ENCODE results near the gene PLD5.
A peak's percentile ranks its signal among the peaks of the same experiment; 100 is the strongest.
"Not testable (repeated sequence)": the region's sequence is repeated elsewhere in the genome, so short reads cannot be mapped to it uniquely, and the experiment has no call there.

The PLD5 gene

GRCh38 chr1:242282758-242283485, 241.6 kb downstream of the PLD5 start:
- FAIRE-seq; DNase-seq (ENCODE audit: insufficient read length): not testable (repeated sequence)

DNA sequence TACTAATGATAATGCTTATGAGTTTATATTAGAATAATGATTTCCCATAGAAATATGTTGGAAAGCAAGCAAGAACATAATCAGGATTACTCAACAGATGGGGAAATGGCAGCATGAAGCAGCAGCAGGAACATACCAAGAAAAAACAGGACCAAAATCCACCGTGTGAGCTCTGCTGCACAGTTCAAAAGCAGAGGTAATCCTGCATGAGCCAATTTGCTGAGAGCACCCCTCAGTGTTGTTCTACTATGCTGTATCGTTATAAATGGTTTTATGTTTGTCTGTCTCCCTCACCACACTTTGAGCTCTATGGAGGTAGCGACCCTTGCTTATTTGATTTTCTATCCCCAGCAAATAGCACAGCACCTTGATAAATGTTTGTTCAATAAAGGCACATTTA, 246.1 kb downstream of the PLD5 start:
- FAIRE-seq; DNase-seq (ENCODE audit: insufficient read length): not testable (repeated sequence)

DNA sequence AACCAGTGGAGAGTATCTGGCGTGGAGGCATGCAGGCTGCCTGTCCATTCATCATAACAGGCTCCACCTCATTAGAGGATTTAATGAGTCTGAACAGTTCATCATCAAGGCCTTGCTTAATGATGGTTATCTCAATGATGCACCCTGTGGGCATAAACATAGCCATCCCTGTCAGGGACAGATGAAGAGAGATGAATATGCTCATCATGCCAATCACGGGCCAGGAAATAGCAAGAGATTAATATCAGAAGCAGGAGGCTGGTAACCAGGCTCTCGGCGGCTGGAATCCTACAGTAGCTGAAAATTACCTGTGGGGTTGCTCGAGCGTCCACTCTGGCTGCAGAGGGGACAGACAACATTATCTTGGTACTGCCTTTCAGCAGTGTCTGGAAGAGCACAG, 247.7 kb downstream of the PLD5 start:
- FAIRE-seq; DNase-seq (ENCODE audit: insufficient read length): not testable (repeated sequence)

DNA sequence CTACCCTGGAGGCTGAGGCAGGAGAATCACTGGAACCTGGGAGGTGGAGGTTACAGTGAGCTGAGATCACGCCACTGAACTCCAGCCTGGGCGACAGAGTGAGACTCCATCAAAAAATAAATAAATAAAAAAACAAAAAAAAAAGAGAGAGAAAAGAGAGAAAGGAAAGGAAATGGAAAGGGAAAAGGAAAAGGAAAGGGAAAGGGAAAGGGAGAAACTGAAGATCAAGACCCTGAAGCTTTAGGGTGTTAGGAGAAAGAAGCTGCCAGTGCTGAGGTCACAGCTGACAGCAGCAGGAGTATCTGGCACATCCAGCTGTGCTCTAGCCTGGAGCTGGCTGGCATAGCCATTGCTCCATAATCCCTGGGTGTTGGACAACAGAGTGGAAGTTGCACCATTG, 257.5 kb downstream of the PLD5 start:
- not testable (repeated sequence) for DNase-seq (ENCODE audit: insufficient read length); FAIRE-seq

DNA sequence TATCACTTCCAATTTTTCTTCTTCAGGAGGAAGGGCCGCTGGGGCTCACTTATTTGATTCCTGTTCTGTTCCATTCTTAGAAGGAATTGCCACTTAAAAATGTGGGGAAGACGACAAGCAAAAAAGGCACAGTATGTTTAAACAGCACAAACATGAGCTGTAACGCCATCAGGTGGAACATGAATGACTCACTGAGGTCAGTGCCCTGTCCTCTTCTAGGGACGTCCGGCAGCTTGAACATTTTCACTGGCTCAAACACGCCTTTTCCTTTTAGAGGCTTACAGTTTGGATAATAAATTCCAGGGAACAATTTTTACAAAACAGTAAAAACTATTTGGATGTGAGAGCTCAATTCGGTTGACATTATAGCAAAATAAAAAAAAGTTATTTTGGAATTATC, 260.1 kb downstream of the PLD5 start:
- DNase-seq (ENCODE audit: insufficient read length); FAIRE-seq: not testable (repeated sequence)

GRCh38 chr1:242245255-242245654, 279.2 kb downstream of the PLD5 start:
- TF ChIP-seq TAF1 (IDR thresholded peaks at IDR 0.05; ENCODE audit: borderline replicate concordance, low read depth, low read length), result no peak
- TF ChIP-seq POLR2AphosphoS5 (IDR thresholded peaks at IDR 0.05; ENCODE audit: low read depth, low read length), result no peak
- no peak for TF ChIP-seq POLR2A (IDR thresholded peaks at IDR 0.05; ENCODE audit: low read depth, low read length)
- FAIRE-seq (no peak), DNase-seq (ENCODE audit: insufficient read length) (no peak)

DNA sequence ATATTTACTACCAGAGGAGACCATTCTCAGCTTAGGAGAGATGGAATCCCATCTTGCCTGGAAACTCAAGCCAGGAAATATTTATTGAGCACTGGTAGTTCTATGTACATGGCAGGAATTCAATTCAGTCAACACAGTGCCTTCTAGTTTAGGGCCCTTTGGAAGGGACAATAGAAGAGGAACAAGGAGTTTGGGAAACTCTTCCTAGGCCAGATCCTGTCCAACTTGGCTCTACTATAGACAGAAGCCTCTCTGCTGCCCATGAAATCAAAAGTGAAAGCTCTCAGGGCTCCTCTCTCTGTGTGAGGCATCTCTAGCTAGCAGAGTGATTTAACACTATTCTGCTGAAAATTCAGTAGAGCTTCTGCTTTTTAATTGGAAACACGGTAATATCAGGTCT, 281.0 kb downstream of the PLD5 start:
- no peak for TF ChIP-seq POLR2A (IDR thresholded peaks at IDR 0.05; ENCODE audit: low read depth, low read length)
- TF ChIP-seq TAF1 (IDR thresholded peaks at IDR 0.05; ENCODE audit: borderline replicate concordance, low read depth, low read length), result no peak
- TF ChIP-seq POLR2AphosphoS5 (IDR thresholded peaks at IDR 0.05; ENCODE audit: low read depth, low read length), result no peak
- FAIRE-seq, result peak; percentile 21
- peak; percentile 9 for DNase-seq (ENCODE audit: insufficient read length)

DNA sequence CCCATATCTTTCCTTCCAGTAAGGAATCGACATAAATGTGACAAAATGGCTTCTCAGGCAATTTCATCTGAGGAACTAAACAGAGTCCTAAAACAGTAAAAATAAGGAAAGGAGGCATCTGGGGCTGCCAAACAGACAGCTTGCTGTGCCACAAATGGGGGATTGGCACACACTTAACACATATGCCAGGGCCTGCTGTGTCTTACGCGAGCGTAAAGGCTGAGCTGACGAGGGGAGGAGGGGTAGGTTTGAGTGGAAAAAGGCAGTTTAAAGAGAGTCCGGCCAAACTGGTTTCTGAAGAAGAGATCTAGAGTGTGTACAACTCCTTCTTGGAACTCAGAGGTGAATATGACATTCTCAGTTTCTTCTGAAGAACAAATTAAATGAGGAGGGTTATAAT, 281.5 kb downstream of the PLD5 start:
- TF ChIP-seq TAF1 (IDR thresholded peaks at IDR 0.05; ENCODE audit: borderline replicate concordance, low read depth, low read length), result no peak
- TF ChIP-seq POLR2A (IDR thresholded peaks at IDR 0.05; ENCODE audit: low read depth, low read length), result no peak
- no peak for TF ChIP-seq POLR2AphosphoS5 (IDR thresholded peaks at IDR 0.05; ENCODE audit: low read depth, low read length)
- FAIRE-seq (no peak), DNase-seq (ENCODE audit: insufficient read length) (no peak)

- FAIRE-seq, result no peak
- TF ChIP-seq TAF1 (IDR thresholded peaks at IDR 0.05; ENCODE audit: borderline replicate concordance, low read depth, low read length) (no peak), POLR2A (IDR thresholded peaks at IDR 0.05; ENCODE audit: low read depth, low read length) (no peak), POLR2AphosphoS5 (IDR thresholded peaks at IDR 0.05; ENCODE audit: low read depth, low read length) (no peak)
- no peak for DNase-seq (ENCODE audit: insufficient read length)
Observed at GRCh38 chr1:242241936-242242335, 282.6 kb downstream of the PLD5 start.

DNA sequence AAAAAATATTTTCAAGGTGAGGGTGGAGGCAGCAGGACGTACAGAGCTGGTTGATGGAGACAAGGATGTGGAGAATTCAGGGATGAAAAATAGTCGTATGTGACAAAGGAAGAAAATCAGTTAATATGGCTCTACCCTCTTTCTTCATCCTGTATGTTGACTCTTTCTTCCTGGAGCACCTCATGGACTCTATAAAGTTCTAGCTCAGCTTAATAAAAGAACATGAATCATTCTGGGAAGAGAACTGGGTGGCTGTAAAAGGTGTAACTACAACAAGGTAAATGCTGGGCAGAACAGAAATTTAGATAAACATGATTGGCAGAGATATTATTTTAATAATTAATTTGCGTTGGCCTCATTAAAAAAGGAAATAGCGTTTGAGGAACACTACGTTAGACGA, 283.8 kb downstream of the PLD5 start:
- TF ChIP-seq TAF1 (IDR thresholded peaks at IDR 0.05; ENCODE audit: borderline replicate concordance, low read depth, low read length) (no peak), POLR2AphosphoS5 (IDR thresholded peaks at IDR 0.05; ENCODE audit: low read depth, low read length) (no peak), POLR2A (IDR thresholded peaks at IDR 0.05; ENCODE audit: low read depth, low read length) (no peak)
- no peak for DNase-seq (ENCODE audit: insufficient read length)

GRCh38 chr1:242240077-242240476, 284.4 kb downstream of the PLD5 start:
- DNase-seq (ENCODE audit: insufficient read length), result no peak
- FAIRE-seq, result no peak
- TF ChIP-seq POLR2AphosphoS5 (IDR thresholded peaks at IDR 0.05; ENCODE audit: low read depth, low read length), result no peak

More for the DNA sequence above, 283.8 kb downstream of the PLD5 start:
- FAIRE-seq, result no peak

- no peak for TF ChIP-seq TAF1 (IDR thresholded peaks at IDR 0.05; ENCODE audit: borderline replicate concordance, low read depth, low read length)
- no peak for TF ChIP-seq POLR2A (IDR thresholded peaks at IDR 0.05; ENCODE audit: low read depth, low read length)
- no peak for TF ChIP-seq POLR2AphosphoS5 (IDR thresholded peaks at IDR 0.05; ENCODE audit: low read depth, low read length)
- DNase-seq (ENCODE audit: insufficient read length) (no peak), FAIRE-seq (no peak)
Observed at GRCh38 chr1:242239398-242239797, 285.1 kb downstream of the PLD5 start.

- TF ChIP-seq POLR2AphosphoS5 (IDR thresholded peaks at IDR 0.05; ENCODE audit: low read depth, low read length), result no peak
- TF ChIP-seq POLR2A (IDR thresholded peaks at IDR 0.05; ENCODE audit: low read depth, low read length), result no peak
- TF ChIP-seq TAF1 (IDR thresholded peaks at IDR 0.05; ENCODE audit: borderline replicate concordance, low read depth, low read length), result no peak
- DNase-seq (ENCODE audit: insufficient read length), result no peak
- FAIRE-seq, result no peak
Observed at GRCh38 chr1:242237051-242237450, 287.4 kb downstream of the PLD5 start.

DNA sequence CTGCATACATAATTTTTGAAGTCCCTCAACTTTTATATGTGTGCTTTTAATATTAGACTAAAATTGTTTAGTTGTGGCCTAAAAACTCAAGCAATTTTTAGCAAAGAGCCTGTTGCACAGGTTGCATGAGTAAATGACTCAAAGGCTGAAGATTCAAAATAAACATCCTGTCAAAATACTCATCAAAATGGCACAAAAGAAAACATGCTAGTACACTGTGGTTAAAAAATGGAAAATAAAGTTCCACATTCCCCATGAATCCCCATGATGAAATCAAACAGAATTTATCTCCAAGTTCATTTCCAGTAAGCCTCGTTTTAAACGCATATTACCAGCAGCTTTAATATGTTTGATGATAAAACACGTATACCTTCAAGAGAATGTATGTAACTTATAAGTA, 295.5 kb downstream of the PLD5 start:
- DNase-seq (ENCODE audit: insufficient read length) (no peak), FAIRE-seq (no peak)
- TF ChIP-seq TAF1 (IDR thresholded peaks at IDR 0.05; ENCODE audit: borderline replicate concordance, low read depth, low read length), result no peak
- no peak for TF ChIP-seq POLR2A (IDR thresholded peaks at IDR 0.05; ENCODE audit: low read depth, low read length)
- no peak for TF ChIP-seq POLR2AphosphoS5 (IDR thresholded peaks at IDR 0.05; ENCODE audit: low read depth, low read length)
